ENCODE measurements around the gene PELO. TPM values are rescaled to one million over a fixed set of nuclear protein-coding genes. Genes with fewer than 3 reads are reported as not detected.

The PELO gene
- total RNA-seq, 2 donors from 2014 or later = 10.2 to 14.9 TPM

GRCh38 chr5:52758014-52758413, 29.7 kb upstream of the PELO start:
- Mint-ChIP-seq H3K4me3 (no peak overlapping the region), H3K9me3 (no peaks in the 10 kb centered on the region), H3K27me3 (ENCODE audit: insufficient read depth) (no peaks in the 10 kb centered on the region), H3K27ac (no peak overlapping the region), H3K36me3 (ENCODE audit: low read depth) (no peaks in the 10 kb centered on the region), H3K4me1 (no peaks in the 10 kb centered on the region)
- Histone ChIP-seq H3K4me1 (ENCODE audit: control insufficient read depth, insufficient read depth, low read length) (peaks cover 3% of the 10 kb centered on the region), H3K36me3 (ENCODE audit: control insufficient read depth, insufficient read depth, low read length) (no peaks in the 10 kb centered on the region), H3K27ac (ENCODE audit: low read depth, low read length) (no peak overlapping the region), H3K9me3 (ENCODE audit: control insufficient read depth, low read length) (no peaks in the 10 kb centered on the region), H3K4me3 (ENCODE audit: low read length) (no peak overlapping the region), H3K27me3 (ENCODE audit: control insufficient read depth, insufficient read depth, low read length, poor library complexity, severe bottlenecking) (no peaks in the 10 kb centered on the region), H3K9ac (ENCODE audit: extremely low read depth, low read length, poor library complexity, severe bottlenecking) (no peak overlapping the region)
- no peak for DNase-seq
- no peak for TF ChIP-seq CTCF (conservative IDR thresholded peaks at IDR 0.05)
- 80 to 93% methylated on average over 1 to 5 of the region's 5 CpGs for WGBS, 2 experiments (ENCODE audit: insufficient coverage in 1 of 2, insufficient read length in 1 of 2)

- Mint-ChIP-seq H3K4me1 (no peaks in the 10 kb centered on the region), H3K4me3 (no peak overlapping the region), H3K9me3 (no peaks in the 10 kb centered on the region), H3K27ac (no peak overlapping the region), H3K36me3 (ENCODE audit: low read depth) (no peaks in the 10 kb centered on the region), H3K27me3 (ENCODE audit: insufficient read depth) (no peaks in the 10 kb centered on the region)
- DNase-seq = no peak
- no peaks in the 10 kb centered on the region for H3K9me3 ChIP-seq (ENCODE audit: control insufficient read depth, low read length)
- H3K9ac ChIP-seq (ENCODE audit: extremely low read depth, low read length, poor library complexity, severe bottlenecking) = no peak overlapping the region
- H3K27me3 ChIP-seq (ENCODE audit: control insufficient read depth, insufficient read depth, low read length, poor library complexity, severe bottlenecking) = no peaks in the 10 kb centered on the region
- WGBS, 2 experiments (ENCODE audit: insufficient coverage in 1 of 2, insufficient read length in 1 of 2) = no CpG with 5 or more reads among the region's 1 CpG
- no peak for TF ChIP-seq CTCF (conservative IDR thresholded peaks at IDR 0.05)
- H3K4me3 ChIP-seq (ENCODE audit: low read length) = no peak overlapping the region
- peaks cover 3% of the 10 kb centered on the region for H3K4me1 ChIP-seq (ENCODE audit: control insufficient read depth, insufficient read depth, low read length)
- no peaks in the 10 kb centered on the region for H3K36me3 ChIP-seq (ENCODE audit: control insufficient read depth, insufficient read depth, low read length)
- H3K27ac ChIP-seq (ENCODE audit: low read depth, low read length) = no peak overlapping the region
Measured at GRCh38 chr5:52759331-52759730, 28.4 kb upstream of the PELO start.

- Mint-ChIP-seq H3K27ac (no peak overlapping the region), H3K9me3 (no peaks in the 10 kb centered on the region), H3K27me3 (ENCODE audit: insufficient read depth) (no peaks in the 10 kb centered on the region), H3K4me3 (no peak overlapping the region), H3K4me1 (no peaks in the 10 kb centered on the region), H3K36me3 (ENCODE audit: low read depth) (no peaks in the 10 kb centered on the region)
- Histone ChIP-seq H3K27me3 (ENCODE audit: control insufficient read depth, insufficient read depth, low read length, poor library complexity, severe bottlenecking) (no peaks in the 10 kb centered on the region), H3K9ac (ENCODE audit: extremely low read depth, low read length, poor library complexity, severe bottlenecking) (no peak overlapping the region), H3K4me1 (ENCODE audit: control insufficient read depth, insufficient read depth, low read length) (peaks cover 3% of the 10 kb centered on the region), H3K27ac (ENCODE audit: low read depth, low read length) (no peak overlapping the region), H3K36me3 (ENCODE audit: control insufficient read depth, insufficient read depth, low read length) (no peaks in the 10 kb centered on the region), H3K9me3 (ENCODE audit: control insufficient read depth, low read length) (no peaks in the 10 kb centered on the region), H3K4me3 (ENCODE audit: low read length) (no peak overlapping the region)
- no peak for TF ChIP-seq CTCF (conservative IDR thresholded peaks at IDR 0.05)
- DNase-seq = no peak
- WGBS, 2 experiments (ENCODE audit: insufficient coverage in 1 of 2, insufficient read length in 1 of 2) = 82% methylated on average over 1 of the region's 1 CpG; no CpG with 5 or more reads in 1 of the 2 experiments
Measured at GRCh38 chr5:52760695-52761366, 26.9 kb upstream of the PELO start.
